NAMALWA (cell line): ENCODE measurements around the gene BLOC1S3.
A peak's percentile ranks its signal among the peaks of the same experiment; 100 is the strongest.

ENCODE experiments used
- DNase-seq: peaks from one replicate; pipeline ENCODE4 v3.0.0-alpha.2; 2015; ENCODE audit warnings: low spot score

The BLOC1S3 gene

GRCh38 chr19:45182758-45183157 is 4.2 kb downstream of the BLOC1S3 start:
- DNase-seq = no peak

- DNase-seq = no peak
These were observed 5.5 kb downstream of the BLOC1S3 start for GRCh38 chr19:45184115-45184514.

- no peak for DNase-seq
These were observed 8.1 kb downstream of the BLOC1S3 start for GRCh38 chr19:45186509-45187334.

- peak; percentile 75 for DNase-seq
These were observed 9.0 kb downstream of the BLOC1S3 start for GRCh38 chr19:45187421-45188100.

- no peak for DNase-seq
These were observed 11.4 kb downstream of the BLOC1S3 start for GRCh38 chr19:45189971-45190370.

GRCh38 chr19:45191375-45191774 is 12.8 kb downstream of the BLOC1S3 start:
- DNase-seq = no peak

- no peak for DNase-seq
These were observed 17.2 kb downstream of the BLOC1S3 start for GRCh38 chr19:45195764-45196163.

- DNase-seq = no peak
These were observed 22.0 kb downstream of the BLOC1S3 start for GRCh38 chr19:45200568-45200967.

- no peak for DNase-seq
These were observed 24.1 kb downstream of the BLOC1S3 start for GRCh38 chr19:45202637-45203036.

- no peak for DNase-seq
These were observed 27.2 kb downstream of the BLOC1S3 start for GRCh38 chr19:45205810-45206209.

GRCh38 chr19:45206328-45206727 is 27.7 kb downstream of the BLOC1S3 start:
- no peak for DNase-seq

- no peak for DNase-seq
These were observed 33.3 kb downstream of the BLOC1S3 start for GRCh38 chr19:45211751-45212381.

- no peak for DNase-seq
These were observed 34.4 kb downstream of the BLOC1S3 start for GRCh38 chr19:45213031-45213430.

GRCh38 chr19:45215391-45216191 is 37.0 kb downstream of the BLOC1S3 start:
- DNase-seq = no peak

- DNase-seq = no peak
These were observed 38.1 kb downstream of the BLOC1S3 start for GRCh38 chr19:45216667-45217066.

- no peak for DNase-seq
These were observed 38.8 kb downstream of the BLOC1S3 start for GRCh38 chr19:45217193-45217956.

GRCh38 chr19:45217957-45218334 is 39.4 kb downstream of the BLOC1S3 start:
- DNase-seq = no peak

- no peak for DNase-seq
These were observed 39.8 kb downstream of the BLOC1S3 start for GRCh38 chr19:45218426-45218825.

GRCh38 chr19:45218911-45219743 is 40.5 kb downstream of the BLOC1S3 start:
- DNase-seq = no peak

GRCh38 chr19:45222724-45223123 is 44.1 kb downstream of the BLOC1S3 start:
- DNase-seq = no peak

GRCh38 chr19:45223879-45224278 is 45.3 kb downstream of the BLOC1S3 start:
- no peak for DNase-seq
